ENCODE results near the gene CTNNA1.

CTNNA1 gene

GRCh38 chr5:138961221-138961620 lies 208.0 kb downstream of the CTNNA1 start:
- no peak for DNase-seq (ENCODE audit: low read depth in 4 of 4, low spot score in 1 of 4)

- no peak for DNase-seq (ENCODE audit: low read depth in 4 of 4, low spot score in 1 of 4)
Observed at GRCh38 chr5:138961729-138962128, 208.5 kb downstream of the CTNNA1 start.

- DNase-seq (ENCODE audit: low read depth in 4 of 4, low spot score in 1 of 4) = no peak
Observed at GRCh38 chr5:138962614-138963370, 209.6 kb downstream of the CTNNA1 start.

- no peak for DNase-seq (ENCODE audit: low read depth in 4 of 4, low spot score in 1 of 4)
Observed at GRCh38 chr5:138963763-138964371, 210.6 kb downstream of the CTNNA1 start.

- DNase-seq (ENCODE audit: low read depth in 4 of 4, low spot score in 1 of 4) = no peak
Observed at GRCh38 chr5:138964647-138965201, 211.5 kb downstream of the CTNNA1 start.

GRCh38 chr5:138965626-138966025 lies 212.4 kb downstream of the CTNNA1 start:
- no peak for DNase-seq (ENCODE audit: low read depth in 4 of 4, low spot score in 1 of 4)

GRCh38 chr5:138966236-138966985 lies 213.2 kb downstream of the CTNNA1 start:
- DNase-seq (ENCODE audit: low read depth in 4 of 4, low spot score in 1 of 4) = no peak

GRCh38 chr5:138967791-138968448 lies 214.7 kb downstream of the CTNNA1 start:
- DNase-seq (ENCODE audit: low read depth in 4 of 4, low spot score in 1 of 4) = no peak

GRCh38 chr5:138968601-138969000 lies 215.4 kb downstream of the CTNNA1 start:
- DNase-seq (ENCODE audit: low read depth in 4 of 4, low spot score in 1 of 4) = no peak

- no peak for DNase-seq (ENCODE audit: low read depth in 4 of 4, low spot score in 1 of 4)
Observed at GRCh38 chr5:138969323-138970002, 216.2 kb downstream of the CTNNA1 start.

- no peak for DNase-seq (ENCODE audit: low read depth in 4 of 4, low spot score in 1 of 4)
Observed at GRCh38 chr5:138972230-138972629, 219.0 kb downstream of the CTNNA1 start.

GRCh38 chr5:138972836-138973235 lies 219.6 kb downstream of the CTNNA1 start:
- DNase-seq (ENCODE audit: low read depth in 4 of 4, low spot score in 1 of 4) = no peak

- DNase-seq (ENCODE audit: low read depth in 4 of 4, low spot score in 1 of 4) = no peak
Observed at GRCh38 chr5:138974227-138975063, 221.2 kb downstream of the CTNNA1 start.

GRCh38 chr5:138975098-138975847 lies 222.0 kb downstream of the CTNNA1 start:
- DNase-seq (ENCODE audit: low read depth in 4 of 4, low spot score in 1 of 4) = no peak

- no peak for DNase-seq (ENCODE audit: low read depth in 4 of 4, low spot score in 1 of 4)
Observed at GRCh38 chr5:138978080-138978479, 224.9 kb downstream of the CTNNA1 start.

- no peak for DNase-seq (ENCODE audit: low read depth in 4 of 4, low spot score in 1 of 4)
Observed at GRCh38 chr5:138978581-138978980, 225.4 kb downstream of the CTNNA1 start.

- DNase-seq (ENCODE audit: low read depth in 4 of 4, low spot score in 1 of 4) = peak in 1 of 4 experiments; percentile 4
Observed at GRCh38 chr5:138979684-138980280, 226.6 kb downstream of the CTNNA1 start.

- DNase-seq (ENCODE audit: low read depth in 4 of 4, low spot score in 1 of 4) = no peak
Observed at GRCh38 chr5:138980441-138980840, 227.2 kb downstream of the CTNNA1 start.

- no peak for DNase-seq (ENCODE audit: low read depth in 4 of 4, low spot score in 1 of 4)
Observed at GRCh38 chr5:138981131-138981530, 227.9 kb downstream of the CTNNA1 start.
